ENCODE data around the gene RETREG3. TPM values are rescaled to one million over a fixed set of nuclear protein-coding genes. Genes with fewer than 3 reads are reported as not detected.

Gene RETREG3
- polyA plus RNA-seq (2012; rRNA removed) = 13.3 and 24.9 TPM in 2 replicates
- 9.9 and 11.9 TPM in 2 replicates for polyA plus RNA-seq (2012; cell fraction: cytosol; rRNA removed)
- polyA plus RNA-seq (2012; cell fraction: nucleus; rRNA removed) = 23.4 and 25.6 TPM in 2 replicates

- Histone ChIP-seq H3F3A (replicated peaks; ENCODE audit: insufficient read depth) (peaks cover 10% of the 10 kb centered on the region), H2AFZ (ENCODE audit: low read depth) (peak within 1 kb of the TSS; percentile 86), H3K9me2 (no peaks in the 10 kb centered on the region), H3K27ac (ENCODE audit: low read depth in 2 of 2, low read length in 1 of 2) (peak within 1 kb of the TSS; percentile 80 to 91), H3K9ac (peak within 1 kb of the TSS; percentile 89), H3K36me3 (replicated peaks in 1 of 2; ENCODE audit: control insufficient read depth in 1 of 2, insufficient read depth in 2 of 2, low read length in 1 of 2) (peaks cover 22 to 25% of the 10 kb centered on the region in 2 experiments), H3K4me1 (ENCODE audit: control insufficient read depth in 1 of 2, insufficient read depth in 2 of 2, low read depth in 1 of 2, low read length in 1 of 2) (peaks cover 0 to 6% of the 10 kb centered on the region in 2 experiments; a peak in 2 of 4 replicates), H4K20me1 (ENCODE audit: insufficient read depth) (peaks cover 34% of the 10 kb centered on the region), H3K4me3 (ENCODE audit: low read depth in 2 of 2, low read length in 1 of 2) (peak within 1 kb of the TSS; percentile 72 to 99), H3K79me2 (ENCODE audit: insufficient read depth) (peaks cover 63% of the 10 kb centered on the region), H3K27me3 (ENCODE audit: insufficient read depth) (no peaks in the 10 kb centered on the region), H3K9me3 (no peaks in the 10 kb centered on the region), H3K4me2 (peak within 1 kb of the TSS; percentile 97)
- CTCF ChIA-PET = interaction anchor here (1.0 to 4.8 kb wide), 7 partner anchors 9 to 69 kb away, joined by 3 to 48 read pairs (median 6); partner anchors contain the start of genes CCR10 and PLEKHH3
- WGBS (ENCODE audit: low lambda C conversion rate) = 1% methylated on average over 43 of the region's 66 CpGs
- TF ChIP-seq REST (IDR thresholded peaks at IDR 0.05; ENCODE audit: low read depth, low read length) (0 out of 2 replicates have a peak, but pooled peaks have one; percentile 5), GABPA (IDR thresholded peaks at IDR 0.05; ENCODE audit: low read depth) (peak; percentile 41), YY1 (IDR thresholded peaks at IDR 0.05; ENCODE audit: low read depth) (peak; percentile 60), POLR2AphosphoS5 (IDR thresholded peaks at IDR 0.05; ENCODE audit: low read depth, low read length) (peak; percentile 75), CTCF (IDR thresholded peaks at IDR 0.05) (peak; percentile 43), MXI1 (IDR thresholded peaks at IDR 0.05; ENCODE audit: low read depth, low read length) (peak; percentile 81), TEAD4 (IDR thresholded peaks at IDR 0.05; ENCODE audit: borderline replicate concordance, insufficient read depth) (no peak), IRF3 (IDR thresholded peaks at IDR 0.05; ENCODE audit: low read depth, low read length) (no peak), CHD2 (IDR thresholded peaks at IDR 0.05; ENCODE audit: low read length, partially characterized antibody) (no peak), PBX3 (IDR thresholded peaks at IDR 0.05) (peak; percentile 94), SIN3A (IDR thresholded peaks at IDR 0.05; ENCODE audit: borderline replicate concordance, low read depth, low read length) (peak; percentile 21; the same call in 1 of the 2 replicates), RFX5 (IDR thresholded peaks at IDR 0.05; ENCODE audit: low read length) (peak; percentile 55; the same call in 1 of the 2 replicates), NRF1 (IDR thresholded peaks at IDR 0.05; ENCODE audit: low read depth, low read length) (peak; percentile 86), RAD21 (IDR thresholded peaks at IDR 0.05; ENCODE audit: low read length) (peak; percentile 11; the same call in 1 of the 2 replicates), MAX (IDR thresholded peaks at IDR 0.05; ENCODE audit: low read depth) (peak; percentile 83), GATA2 (CRISPR knock-in tag; IDR thresholded peaks at IDR 0.05) (no peak)
- DNase-seq = peak; percentile 100
- POLR2A ChIA-PET = interaction anchor here (1.5 to 2.8 kb wide), 7 partner anchors 9 to 72 kb away, joined by 4 to 16 read pairs (median 11); partner anchors contain the start of genes PLEKHH3 and PSMC3IP
Observed at GRCh38 chr17:42609182-42609813, at the start of gene RETREG3, which contains the start of gene TUBG1. Gene RETREG3, minus strand, starts transcription at chr17:42609374. Its CDS starts 50 bp downstream, at chr17:42609324. Gene TUBG1, plus strand, starts transcription at chr17:42609683. Its CDS starts 55 bp downstream, at chr17:42609738.
